NCI-H774 (cell line): ENCODE measurements around the gene PTPRJ.

Experiments
- DNase-seq: peaks from one replicate; lab custom pipeline; 2025; lab: John Stamatoyannopoulos, UW

The PTPRJ gene

GRCh38 chr11:47969401-47969800, 11.0 kb upstream of the PTPRJ start:
- no peak for DNase-seq

DNA sequence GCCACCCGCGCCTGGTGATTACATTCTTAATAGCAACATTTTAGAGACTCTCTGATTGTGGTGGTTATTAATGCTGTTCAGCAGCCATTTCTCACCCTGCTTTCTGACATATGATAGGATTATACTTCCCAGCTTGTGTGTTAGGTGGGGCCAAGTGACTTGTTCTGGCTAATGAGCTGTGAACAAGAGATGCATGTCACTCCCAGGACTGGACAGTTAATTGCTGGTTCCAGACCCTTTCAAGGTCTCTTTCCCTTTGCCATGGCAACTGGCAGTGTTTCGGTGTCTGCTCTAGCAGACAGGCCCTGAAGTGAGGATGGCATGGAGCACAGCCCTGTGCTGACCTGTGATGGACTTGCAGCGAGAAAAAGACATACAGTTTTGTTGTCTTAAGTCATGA, 8.9 kb upstream of the PTPRJ start:
- no peak for DNase-seq

DNA sequence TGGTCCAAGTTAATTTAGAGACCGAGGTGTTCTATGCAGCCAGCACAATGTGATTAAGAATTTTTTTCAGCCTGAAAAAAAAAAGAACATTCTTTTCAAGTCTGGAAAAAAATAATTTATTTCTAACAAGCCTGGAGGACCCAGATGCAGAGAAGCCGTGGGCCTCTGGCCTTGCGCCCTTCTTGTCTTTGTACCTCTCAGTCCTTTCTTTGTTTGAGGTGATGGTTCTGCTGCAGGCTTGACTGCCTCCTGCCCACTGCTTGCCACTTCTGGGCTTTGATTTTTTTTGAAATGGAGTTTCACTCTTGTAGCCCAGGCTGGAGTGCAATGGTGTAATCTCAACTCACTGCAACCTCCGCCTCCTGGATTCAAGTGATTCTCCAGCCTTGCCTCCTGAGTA, 7.2 kb upstream of the PTPRJ start:
- DNase-seq = no peak

DNA sequence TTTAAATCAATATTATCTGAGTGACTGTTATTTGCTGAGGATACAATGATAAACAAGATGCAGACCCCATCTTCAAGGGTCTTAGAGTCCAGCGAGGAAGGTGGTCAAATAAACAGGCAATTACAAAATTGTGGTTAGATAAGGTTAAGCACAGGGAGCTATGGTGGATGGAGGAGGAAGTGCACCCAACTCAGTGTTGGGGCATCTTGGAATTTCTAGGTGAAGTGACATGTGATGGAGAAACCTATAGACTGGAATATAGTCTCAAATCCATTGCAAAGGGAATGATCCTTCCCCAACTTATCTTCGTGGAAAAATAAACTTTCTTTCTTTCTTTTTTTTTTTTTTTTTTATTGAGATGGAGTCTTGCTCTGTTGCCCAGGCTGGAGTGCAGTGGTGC, 3.4 kb upstream of the PTPRJ start:
- no peak for DNase-seq

DNA sequence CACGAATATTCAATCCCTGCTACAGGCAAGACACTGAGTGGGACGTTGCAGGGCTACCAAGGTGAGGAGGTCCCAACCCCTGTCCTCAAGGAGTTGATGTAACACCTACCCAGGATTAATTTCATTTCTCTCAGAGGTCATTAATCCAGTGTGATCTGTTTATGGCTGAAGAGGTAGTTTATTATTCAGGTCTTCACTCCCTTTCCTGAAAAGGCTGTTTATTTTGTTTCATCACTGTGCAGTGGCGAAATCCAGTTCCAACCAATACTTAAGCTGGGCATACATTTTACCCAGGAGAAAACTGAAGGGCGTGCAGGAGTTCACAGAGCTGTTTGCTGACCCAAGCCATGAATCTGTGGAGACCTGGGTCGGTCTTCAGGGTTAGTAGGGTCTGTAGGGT, 2.7 kb upstream of the PTPRJ start:
- DNase-seq = no peak

- no peak for DNase-seq
These were observed 826 bp upstream of the PTPRJ start for GRCh38 chr11:47979378-47980087.

GRCh38 chr11:47980907-47981621, 705 bp downstream of the PTPRJ start:
- no peak for DNase-seq

- no peak for DNase-seq
These were observed 1.5 kb downstream of the PTPRJ start for GRCh38 chr11:47981667-47982404.

- DNase-seq = no peak
These were observed 2.3 kb downstream of the PTPRJ start for GRCh38 chr11:47982616-47983015.

GRCh38 chr11:47983464-47984397, 3.4 kb downstream of the PTPRJ start:
- no peak for DNase-seq

DNA sequence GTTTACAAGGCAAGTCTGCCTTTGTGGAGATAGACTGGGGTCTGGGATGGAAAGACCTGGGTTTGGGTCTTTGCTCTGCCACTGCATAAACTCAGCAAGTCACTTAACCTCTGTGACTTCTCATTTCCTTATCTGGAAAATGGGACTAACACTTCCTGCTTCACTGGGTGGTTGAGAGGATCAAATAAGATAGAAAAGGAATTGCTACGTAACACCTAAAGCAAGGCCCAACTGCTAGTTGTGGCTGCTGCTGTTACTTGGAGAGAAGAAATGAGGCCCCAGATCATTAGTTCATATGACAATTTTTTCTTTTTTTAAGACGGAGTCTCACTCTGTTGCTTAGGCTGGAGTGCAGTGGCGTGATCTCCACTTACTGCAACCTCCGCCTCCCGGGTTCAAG, 5.9 kb downstream of the PTPRJ start:
- DNase-seq = no peak

DNA sequence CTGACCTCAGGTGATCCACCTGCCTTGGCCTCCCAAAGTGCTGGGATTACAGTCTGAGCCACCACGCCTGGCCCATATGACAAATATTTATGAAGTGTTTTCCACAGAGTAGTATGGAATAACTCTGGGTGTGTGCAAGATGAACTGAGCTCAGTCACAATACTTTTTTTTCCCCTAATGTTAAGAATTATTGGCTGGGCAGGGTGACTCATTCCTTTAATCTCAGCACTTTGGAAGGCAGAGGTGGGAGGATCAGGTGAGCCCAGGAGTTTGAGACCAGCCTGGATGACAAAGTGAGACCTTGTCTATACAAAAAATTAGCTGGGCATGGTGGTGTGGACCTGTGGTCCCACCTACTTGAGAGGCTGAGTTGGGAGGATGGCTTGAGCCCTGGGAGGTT, 6.4 kb downstream of the PTPRJ start:
- no peak for DNase-seq

GRCh38 chr11:47987310-47987709, 7.0 kb downstream of the PTPRJ start:
- DNase-seq = no peak

GRCh38 chr11:47987781-47988180, 7.4 kb downstream of the PTPRJ start:
- DNase-seq = no peak

GRCh38 chr11:47989779-47990178, 9.4 kb downstream of the PTPRJ start:
- DNase-seq = no peak

- peak; percentile 56 for DNase-seq
These were observed 11.0 kb downstream of the PTPRJ start for GRCh38 chr11:47991266-47991830.

DNA sequence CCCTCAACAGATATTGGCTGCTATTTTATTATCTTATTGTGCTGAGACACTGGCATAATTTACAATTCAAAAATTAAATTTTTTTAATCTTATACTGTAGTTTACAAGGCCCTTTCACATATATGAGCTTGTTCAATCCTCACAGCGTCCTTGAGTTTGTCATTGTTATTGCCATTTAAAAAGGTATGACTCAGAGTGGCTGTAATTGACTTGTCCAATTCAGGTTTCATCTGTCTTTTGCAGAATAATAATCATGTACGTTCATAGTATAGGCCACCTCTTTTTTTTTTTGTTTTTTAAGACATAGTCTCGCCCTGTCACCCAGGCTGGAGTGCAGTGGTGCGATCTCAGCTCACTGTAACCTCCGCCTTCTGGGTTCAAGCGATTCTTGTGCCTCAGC, 11.5 kb downstream of the PTPRJ start:
- DNase-seq = no peak

- DNase-seq = no peak
These were observed 12.8 kb downstream of the PTPRJ start for GRCh38 chr11:47992959-47993820.

- no peak for DNase-seq
These were observed 14.1 kb downstream of the PTPRJ start for GRCh38 chr11:47994417-47994816.

- no peak for DNase-seq
These were observed 15.0 kb downstream of the PTPRJ start for GRCh38 chr11:47995360-47995769.
